Vagina (tissue), 2 donors: ENCODE results near the gene RASGEF1C.

Source experiments
- CTCF ChIP-seq, 3 experiments: fragments of 450-650 bp in 2 of 3; fragments of 200-600 bp in 1 of 3; sonication (generic) in 1 of 3; IDR thresholded peaks; one replicate each; pipeline ENCODE4 v1.5.1; 2017 to 2019; ENCODE audit warnings: antibody characterized with exemption in 3 of 3, mild to moderate bottlenecking in 2 of 3, moderate library complexity in 2 of 3
- POLR2A ChIP-seq, 2 donors: fragments of 450-650 bp; IDR thresholded peaks; one replicate each; pipeline ENCODE4 v1.6.1; 2017; ENCODE audit warnings: antibody characterized with exemption in 2 of 2, mild to moderate bottlenecking in 2 of 2, moderate library complexity in 2 of 2

- TF ChIP-seq CTCF (IDR thresholded peaks at IDR 0.05) (no peak), POLR2A (IDR thresholded peaks at IDR 0.05) (no peak)
Observed at GRCh38 chr5:180170106-180170809, 38.8 kb downstream of the RASGEF1C start.
